Measurements from ENCODE around the gene APRT.
A peak's percentile ranks its signal among the peaks of the same experiment; 100 is the strongest.
"Not testable (repeated sequence)": the region's sequence is repeated elsewhere in the genome, so short reads cannot be mapped to it uniquely, and the experiment has no call there.

Gene APRT

DNA sequence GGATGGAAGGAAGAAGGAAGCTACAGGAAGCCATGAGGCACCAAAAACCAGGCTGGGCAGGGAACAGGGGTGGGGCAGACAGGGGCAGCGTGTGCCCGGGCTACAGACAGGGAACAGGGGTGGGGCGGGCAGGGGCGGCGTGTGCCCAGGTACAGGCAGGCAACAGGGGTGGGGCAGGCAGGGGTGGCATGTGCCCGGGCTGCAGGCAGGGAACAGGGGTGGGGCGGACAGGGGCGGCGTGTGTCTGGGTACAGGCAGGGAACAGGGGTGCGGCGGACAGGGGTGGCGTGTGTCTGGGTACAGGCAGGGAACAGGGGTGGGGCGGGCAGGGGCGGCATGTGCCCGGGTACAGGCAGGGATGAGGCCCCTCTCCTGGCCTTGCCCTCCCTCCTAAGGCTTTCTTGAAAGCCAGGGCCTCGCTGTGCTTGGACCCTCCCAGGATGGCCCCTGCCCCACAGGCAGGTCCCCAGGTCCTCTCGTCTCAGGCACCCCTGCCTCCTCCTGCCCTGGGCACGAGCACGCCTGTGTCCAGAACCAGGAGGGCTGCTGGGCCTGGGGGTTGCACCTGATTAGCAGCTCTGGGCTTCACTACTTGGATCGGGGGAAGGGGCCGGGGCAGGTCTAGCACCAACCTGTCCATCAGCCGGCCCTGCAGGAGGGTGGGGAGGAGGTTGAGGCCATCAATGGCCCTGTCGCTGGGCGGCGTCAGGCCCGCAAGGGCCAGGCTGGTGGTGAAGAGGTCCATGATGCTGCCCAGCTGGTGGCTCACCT is 14.5 kb upstream of the APRT start:
- TF ChIP-seq, protein P1, sequence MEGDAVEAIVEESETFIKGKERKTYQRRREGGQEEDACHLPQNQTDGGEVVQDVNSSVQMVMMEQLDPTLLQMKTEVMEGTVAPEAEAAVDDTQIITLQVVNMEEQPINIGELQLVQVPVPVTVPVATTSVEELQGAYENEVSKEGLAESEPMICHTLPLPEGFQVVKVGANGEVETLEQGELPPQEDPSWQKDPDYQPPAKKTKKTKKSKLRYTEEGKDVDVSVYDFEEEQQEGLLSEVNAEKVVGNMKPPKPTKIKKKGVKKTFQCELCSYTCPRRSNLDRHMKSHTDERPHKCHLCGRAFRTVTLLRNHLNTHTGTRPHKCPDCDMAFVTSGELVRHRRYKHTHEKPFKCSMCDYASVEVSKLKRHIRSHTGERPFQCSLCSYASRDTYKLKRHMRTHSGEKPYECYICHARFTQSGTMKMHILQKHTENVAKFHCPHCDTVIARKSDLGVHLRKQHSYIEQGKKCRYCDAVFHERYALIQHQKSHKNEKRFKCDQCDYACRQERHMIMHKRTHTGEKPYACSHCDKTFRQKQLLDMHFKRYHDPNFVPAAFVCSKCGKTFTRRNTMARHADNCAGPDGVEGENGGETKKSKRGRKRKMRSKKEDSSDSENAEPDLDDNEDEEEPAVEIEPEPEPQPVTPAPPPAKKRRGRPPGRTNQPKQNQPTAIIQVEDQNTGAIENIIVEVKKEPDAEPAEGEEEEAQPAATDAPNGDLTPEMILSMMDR (IDR thresholded peaks at IDR 0.05; ENCODE audit: borderline replicate concordance, extremely low read depth, low read length, poor library complexity, severe bottlenecking) = no peak
- no peak for TF ChIP-seq EZH2 (IDR thresholded peaks at IDR 0.05; ENCODE audit: borderline replicate concordance, low read depth, low read length, severe bottlenecking)
- ATAC-seq (ENCODE audit: insufficient read depth, low read depth) = no peak
- no peak overlapping the region for H3K9ac ChIP-seq (ENCODE audit: low read depth, low read length)

DNA sequence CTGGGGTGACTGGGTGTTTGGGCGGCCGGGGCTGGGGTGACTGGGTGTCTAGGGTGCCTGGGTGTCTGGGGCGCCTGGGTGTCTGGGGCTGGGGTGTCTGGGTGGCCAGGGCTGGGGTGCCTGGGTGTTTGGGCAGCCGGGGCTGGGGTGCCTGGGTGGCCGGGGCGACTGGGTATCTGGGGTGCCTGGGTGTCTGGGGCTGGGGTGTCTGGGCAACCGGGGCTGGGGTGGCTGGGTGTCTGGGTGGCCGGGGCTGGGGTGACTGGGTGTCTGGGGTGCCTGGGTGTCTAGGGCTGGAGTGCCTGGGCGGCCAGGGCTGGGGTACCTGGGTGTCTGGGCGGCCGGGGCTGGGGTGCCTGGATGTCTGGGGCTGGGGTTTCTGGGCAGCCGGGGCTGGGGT is 13.4 kb upstream of the APRT start:
- Histone ChIP-seq H3K9ac (ENCODE audit: low read depth, low read length) (no peak overlapping the region), H3K4me1 (ENCODE audit: insufficient read depth, low read length) (no peaks in the 10 kb centered on the region), H3K4me3 (ENCODE audit: low read depth in 1 of 2, low read length in 2 of 2) (no peak overlapping the region), H3K27ac (ENCODE audit: low read length) (no peak overlapping the region), H3K36me3 (ENCODE audit: insufficient read depth, low read length) (peaks cover 10% of the 10 kb centered on the region), H4K20me1 (ENCODE audit: insufficient read depth, low read length) (no peaks in the 10 kb centered on the region; the same call in 1 of the 2 replicates), H3K9me3 (ENCODE audit: insufficient read depth, low read length, severe bottlenecking) (no peaks in the 10 kb centered on the region), H3K79me2 (ENCODE audit: insufficient read depth, low read length) (no peaks in the 10 kb centered on the region), H2AFZ (ENCODE audit: low read depth, low read length) (no peak overlapping the region), H3K4me2 (ENCODE audit: insufficient read depth, low read length) (no peak overlapping the region), H3K27me3 (ENCODE audit: insufficient read depth, low read length, poor library complexity) (no peaks in the 10 kb centered on the region)
- ATAC-seq (ENCODE audit: insufficient read depth, low read depth) (no peak), DNase-seq (no peak)
- TF ChIP-seq EZH2 (IDR thresholded peaks at IDR 0.05; ENCODE audit: borderline replicate concordance, low read depth, low read length, severe bottlenecking) = no peak
- TF ChIP-seq, protein P1 (IDR thresholded peaks at IDR 0.05; ENCODE audit: borderline replicate concordance, extremely low read depth, low read length, poor library complexity, severe bottlenecking) = no peak

More for the DNA sequence above, 14.5 kb upstream of the APRT start:
- no peak for DNase-seq
- Histone ChIP-seq H3K9me3 (ENCODE audit: insufficient read depth, low read length, severe bottlenecking) (no peaks in the 10 kb centered on the region), H3K4me1 (ENCODE audit: insufficient read depth, low read length) (no peaks in the 10 kb centered on the region), H4K20me1 (ENCODE audit: insufficient read depth, low read length) (no peaks in the 10 kb centered on the region; the same call in 1 of the 2 replicates), H2AFZ (ENCODE audit: low read depth, low read length) (no peak overlapping the region), H3K4me2 (ENCODE audit: insufficient read depth, low read length) (no peak overlapping the region), H3K4me3 (ENCODE audit: low read depth in 1 of 2, low read length in 2 of 2) (no peak overlapping the region), H3K27me3 (ENCODE audit: insufficient read depth, low read length, poor library complexity) (no peaks in the 10 kb centered on the region), H3K27ac (ENCODE audit: low read length) (no peak overlapping the region), H3K79me2 (ENCODE audit: insufficient read depth, low read length) (no peaks in the 10 kb centered on the region), H3K36me3 (ENCODE audit: insufficient read depth, low read length) (peaks cover 10% of the 10 kb centered on the region)

DNA sequence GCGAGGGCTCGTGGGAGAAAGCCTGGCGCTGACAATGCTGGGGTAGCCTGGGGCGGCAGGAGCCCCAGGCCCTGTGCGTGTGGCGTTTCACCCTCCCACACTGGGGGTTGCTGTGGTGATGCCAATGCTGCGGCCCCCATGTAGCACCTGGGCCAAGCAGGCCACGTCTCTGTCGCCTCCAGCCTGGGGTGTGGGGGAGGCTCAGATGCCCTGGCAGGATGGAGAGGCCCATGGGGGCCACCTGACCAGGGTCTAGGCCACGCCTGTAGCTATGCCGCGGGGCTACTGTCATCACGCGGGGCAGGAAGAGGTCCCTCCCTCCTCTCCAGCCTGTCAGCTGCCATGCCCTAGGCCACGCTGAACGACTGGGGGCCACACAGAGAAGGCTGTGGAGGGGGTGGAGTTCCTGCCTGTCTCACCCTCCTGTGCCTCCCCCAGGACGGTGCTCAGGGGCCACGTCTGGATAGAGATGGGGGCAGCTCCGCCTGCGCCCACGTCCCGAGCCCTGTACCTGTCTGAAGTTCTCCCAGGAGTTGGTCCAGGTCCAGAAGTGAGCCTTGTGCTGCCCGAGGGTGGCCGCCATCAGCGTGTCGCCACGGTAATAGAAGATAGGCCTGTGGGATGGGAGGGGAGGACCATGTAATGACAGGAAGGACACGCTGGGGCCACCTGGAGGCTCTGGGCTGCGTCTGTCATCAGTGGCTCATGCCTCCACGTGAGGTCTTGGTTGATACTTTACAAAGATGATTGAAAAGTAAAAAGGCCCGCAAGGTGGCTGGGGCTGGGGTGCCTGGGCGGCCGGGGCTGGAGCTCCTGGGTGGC is 12.7 kb upstream of the APRT start:
- ATAC-seq (ENCODE audit: insufficient read depth, low read depth) = peak; percentile 22; the same call in 1 of the 3 replicates
- Histone ChIP-seq H3K27ac (ENCODE audit: low read length) (no peak overlapping the region), H2AFZ (ENCODE audit: low read depth, low read length) (no peak overlapping the region), H3K9me3 (ENCODE audit: insufficient read depth, low read length, severe bottlenecking) (no peaks in the 10 kb centered on the region), H3K4me2 (ENCODE audit: insufficient read depth, low read length) (no peak overlapping the region), H3K36me3 (ENCODE audit: insufficient read depth, low read length) (peaks cover 10% of the 10 kb centered on the region), H3K79me2 (ENCODE audit: insufficient read depth, low read length) (no peaks in the 10 kb centered on the region), H4K20me1 (ENCODE audit: insufficient read depth, low read length) (no peaks in the 10 kb centered on the region; the same call in 1 of the 2 replicates), H3K4me3 (ENCODE audit: low read depth in 1 of 2, low read length in 2 of 2) (no peak overlapping the region), H3K27me3 (ENCODE audit: insufficient read depth, low read length, poor library complexity) (no peaks in the 10 kb centered on the region), H3K4me1 (ENCODE audit: insufficient read depth, low read length) (no peaks in the 10 kb centered on the region), H3K9ac (ENCODE audit: low read depth, low read length) (no peak overlapping the region)
- DNase-seq = no peak
- TF ChIP-seq, protein P1 (IDR thresholded peaks at IDR 0.05; ENCODE audit: borderline replicate concordance, extremely low read depth, low read length, poor library complexity, severe bottlenecking) = no peak
- TF ChIP-seq EZH2 (IDR thresholded peaks at IDR 0.05; ENCODE audit: borderline replicate concordance, low read depth, low read length, severe bottlenecking) = no peak

DNA sequence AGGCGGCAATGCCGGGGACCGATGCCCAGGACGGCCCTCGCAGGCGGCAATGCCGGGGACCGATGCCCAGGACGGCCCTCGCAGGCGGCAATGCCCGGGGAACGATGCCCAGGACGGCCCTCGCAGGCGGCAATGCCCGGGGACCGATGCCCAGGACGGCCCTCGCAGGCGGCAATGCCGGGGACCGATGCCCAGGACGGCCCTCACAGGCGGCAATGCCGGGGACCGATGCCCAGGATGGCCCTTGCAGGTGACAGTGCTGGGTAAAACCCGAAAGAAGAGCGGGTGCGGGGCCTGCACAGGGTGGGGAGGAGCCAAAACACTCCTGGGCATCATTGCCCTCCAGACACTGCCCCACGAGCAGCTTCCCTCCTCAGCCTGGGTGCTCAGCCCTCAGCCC is 11.9 kb upstream of the APRT start:
- not testable (repeated sequence) for DNase-seq; H3K79me2 ChIP-seq (ENCODE audit: insufficient read depth, low read length); H3K27ac ChIP-seq (ENCODE audit: low read length); H3K4me2 ChIP-seq (ENCODE audit: insufficient read depth, low read length); H3K4me1 ChIP-seq (ENCODE audit: insufficient read depth, low read length); H3K9me3 ChIP-seq (ENCODE audit: insufficient read depth, low read length, severe bottlenecking); H2AFZ ChIP-seq (ENCODE audit: low read depth, low read length); H3K9ac ChIP-seq (ENCODE audit: low read depth, low read length); H3K4me3 ChIP-seq (ENCODE audit: low read depth in 1 of 2, low read length in 2 of 2); H4K20me1 ChIP-seq (ENCODE audit: insufficient read depth, low read length); ATAC-seq (ENCODE audit: insufficient read depth, low read depth); H3K36me3 ChIP-seq (ENCODE audit: insufficient read depth, low read length); H3K27me3 ChIP-seq (ENCODE audit: insufficient read depth, low read length, poor library complexity)
